Measurements from ENCODE around the gene TEF. TPM values are rescaled to one million over a fixed set of nuclear protein-coding genes. Genes with fewer than 3 reads are reported as not detected.
A peak's percentile ranks its signal among the peaks of the same experiment; 100 is the strongest.

The TEF gene
- polyA plus RNA-seq, 3 donors = 15.1 to 18.1 (median 17.2) TPM

DNA sequence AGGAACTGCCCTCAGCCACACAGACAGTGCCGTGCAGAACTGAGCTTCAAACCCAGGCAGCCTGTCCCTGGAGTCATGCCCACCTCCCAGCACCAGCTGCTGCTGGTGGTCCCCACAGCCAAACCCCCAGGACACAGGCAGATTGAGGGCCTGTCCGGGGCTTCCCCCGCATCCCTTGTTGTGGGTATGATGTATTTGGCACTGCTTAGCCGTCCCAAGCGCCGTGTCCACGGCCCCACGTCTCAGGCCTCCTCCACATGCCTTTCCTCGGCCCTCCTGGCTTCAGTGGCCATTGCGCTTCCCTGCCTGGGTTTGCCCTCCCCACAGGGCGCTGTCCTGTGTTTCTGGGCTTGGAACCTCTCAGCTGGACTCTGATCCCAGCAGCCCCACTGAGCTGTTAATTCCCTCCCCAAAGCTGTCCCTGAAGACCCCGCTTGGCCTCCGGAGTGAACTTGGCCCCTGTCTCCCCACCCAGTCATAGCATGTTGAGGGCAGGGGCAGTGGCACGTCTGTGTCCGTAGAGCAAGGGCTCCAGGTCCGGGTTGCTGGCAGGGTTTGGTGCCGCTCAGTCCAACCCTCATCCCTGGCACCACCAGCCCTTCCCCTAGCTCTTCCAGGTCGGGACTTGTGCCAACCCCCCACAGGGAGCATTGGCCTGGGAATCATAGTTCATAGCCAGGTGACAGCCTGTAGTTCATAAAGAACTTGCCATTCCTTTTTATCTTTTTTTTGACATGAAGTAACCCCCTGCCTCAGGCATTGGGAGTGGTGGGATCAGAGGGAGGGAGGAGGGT lies 34.5 kb upstream of the TEF start:
- DNase-seq (ENCODE audit: extremely low read depth in 1 of 11, low read depth in 9 of 11, low spot score in 4 of 11) = no peak

DNA sequence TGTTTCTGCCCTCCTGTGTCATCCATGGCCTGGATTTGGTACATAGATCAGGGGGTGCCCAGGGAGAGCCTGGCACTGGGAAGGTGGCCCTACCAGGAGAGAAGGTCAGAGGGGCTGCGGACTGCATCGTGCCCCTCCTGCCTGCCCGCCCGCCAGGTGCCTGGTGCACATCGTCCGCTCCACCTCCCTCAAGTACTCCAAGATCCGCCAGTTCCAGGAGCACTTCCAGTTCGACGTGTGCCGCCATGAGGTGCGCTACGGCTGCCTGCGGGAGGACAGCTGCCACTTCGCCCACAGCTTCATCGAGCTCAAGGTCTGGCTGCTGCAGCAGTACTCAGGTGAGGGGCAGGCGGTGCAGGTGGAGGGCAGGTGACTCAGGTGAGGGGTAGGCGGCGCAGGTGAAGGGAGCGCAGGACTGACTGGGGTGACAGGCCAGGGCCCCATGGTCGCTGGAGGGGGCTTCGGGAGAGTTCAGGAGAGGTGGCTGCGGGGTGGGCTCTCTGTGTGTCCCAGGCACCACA lies 32.7 kb upstream of the TEF start:
- DNase-seq (ENCODE audit: extremely low read depth in 1 of 11, low read depth in 9 of 11, low spot score in 4 of 11) = no peak

DNA sequence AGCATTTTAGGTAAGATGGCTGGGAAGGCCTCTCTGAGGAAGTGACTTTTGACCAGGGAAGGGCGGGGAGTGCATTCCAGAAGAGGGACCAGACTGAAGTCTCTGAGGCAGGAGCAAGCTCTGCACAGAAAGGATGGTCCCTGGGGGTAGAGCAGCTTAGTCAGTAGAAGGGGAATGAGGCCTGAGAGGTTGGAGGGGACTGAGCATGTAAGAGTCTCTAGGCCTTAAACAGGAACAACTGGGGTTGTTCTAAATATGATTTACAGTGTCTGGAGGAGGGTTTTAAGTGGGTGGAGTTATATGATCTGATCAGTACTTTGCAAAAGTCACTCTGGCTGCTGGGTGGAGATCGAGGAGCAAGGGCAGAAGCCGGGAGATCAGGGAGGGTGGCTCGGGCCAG lies 31.7 kb upstream of the TEF start:
- no peak for DNase-seq (ENCODE audit: extremely low read depth in 1 of 11, low read depth in 9 of 11, low spot score in 4 of 11)

DNA sequence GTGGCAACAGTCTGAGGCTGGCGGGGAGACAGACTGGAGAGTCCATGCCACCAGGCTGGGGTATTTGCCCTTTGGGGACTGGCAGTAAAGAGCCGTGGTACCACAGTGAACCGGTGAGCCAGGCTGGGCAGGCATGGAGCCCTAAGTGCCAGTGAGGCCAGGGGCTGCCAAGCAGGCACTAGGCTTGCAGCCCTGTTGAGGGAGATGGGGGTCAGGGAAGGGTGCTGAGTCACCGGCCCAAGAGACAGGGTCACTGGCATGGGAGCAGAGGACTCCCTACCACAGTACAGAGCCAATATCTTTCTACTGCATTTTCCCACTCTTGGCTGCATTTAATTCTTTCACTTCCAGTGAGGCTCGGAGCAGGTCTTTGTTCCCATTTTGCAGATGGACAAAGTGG lies 30.7 kb upstream of the TEF start:
- no peak for DNase-seq (ENCODE audit: extremely low read depth in 1 of 11, low read depth in 9 of 11, low spot score in 4 of 11)

DNA sequence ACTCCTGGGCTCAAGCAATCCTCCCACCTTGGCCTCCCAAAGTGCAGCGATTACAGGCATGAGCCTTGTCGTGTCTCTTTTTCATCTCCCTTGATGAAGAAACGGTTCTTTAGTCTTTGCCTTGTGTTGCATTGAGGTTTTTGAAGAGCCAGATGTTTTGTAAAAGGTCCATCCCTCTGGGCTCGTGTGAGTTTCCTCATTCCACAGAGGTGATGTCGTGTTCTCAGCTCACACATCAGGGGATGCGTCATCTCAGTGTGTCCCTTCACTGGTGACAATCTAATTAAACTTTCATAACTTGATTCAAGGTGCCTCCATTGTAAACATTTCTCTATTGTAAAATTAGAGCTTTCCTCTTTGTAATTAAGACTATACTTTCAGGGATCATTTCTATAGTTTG lies 29.7 kb upstream of the TEF start:
- DNase-seq (ENCODE audit: extremely low read depth in 1 of 11, low read depth in 9 of 11, low spot score in 4 of 11) = no peak

DNA sequence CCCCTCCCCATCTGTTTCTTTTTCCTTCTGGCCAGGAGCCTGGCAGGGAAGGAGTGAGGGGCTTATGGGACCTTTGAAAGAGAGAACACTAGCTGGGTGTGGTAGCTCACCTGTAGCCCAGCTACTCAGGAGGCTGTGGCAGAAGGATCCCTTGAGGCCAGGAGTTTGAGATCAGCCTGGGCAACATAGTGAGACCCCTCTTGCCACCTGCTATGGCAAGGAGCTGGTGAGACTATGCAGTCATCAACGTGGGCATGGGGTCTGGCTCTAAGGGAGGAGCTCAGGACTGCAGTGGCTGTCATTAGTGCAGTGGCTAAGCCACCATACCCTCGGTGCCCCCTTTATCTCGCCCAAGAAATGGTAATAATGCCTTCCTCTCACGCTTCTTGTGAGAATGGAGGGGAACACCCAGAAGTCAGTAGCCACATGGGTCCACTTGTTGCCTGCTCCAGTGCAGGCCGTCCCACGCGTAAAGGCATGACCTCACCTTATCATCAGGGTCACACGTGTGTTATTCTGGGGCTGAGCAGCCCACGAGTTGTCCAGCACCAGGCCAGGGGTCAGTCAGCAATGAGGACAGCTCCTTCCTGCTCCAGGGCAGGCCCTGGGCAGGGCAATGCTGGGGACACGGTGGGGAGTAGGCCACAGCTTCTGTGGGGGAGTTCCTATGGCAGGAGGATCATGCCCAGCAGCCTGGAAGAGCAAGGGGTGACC lies 27.7 kb upstream of the TEF start:
- DNase-seq (ENCODE audit: extremely low read depth in 1 of 11, low read depth in 9 of 11, low spot score in 4 of 11) = no peak

DNA sequence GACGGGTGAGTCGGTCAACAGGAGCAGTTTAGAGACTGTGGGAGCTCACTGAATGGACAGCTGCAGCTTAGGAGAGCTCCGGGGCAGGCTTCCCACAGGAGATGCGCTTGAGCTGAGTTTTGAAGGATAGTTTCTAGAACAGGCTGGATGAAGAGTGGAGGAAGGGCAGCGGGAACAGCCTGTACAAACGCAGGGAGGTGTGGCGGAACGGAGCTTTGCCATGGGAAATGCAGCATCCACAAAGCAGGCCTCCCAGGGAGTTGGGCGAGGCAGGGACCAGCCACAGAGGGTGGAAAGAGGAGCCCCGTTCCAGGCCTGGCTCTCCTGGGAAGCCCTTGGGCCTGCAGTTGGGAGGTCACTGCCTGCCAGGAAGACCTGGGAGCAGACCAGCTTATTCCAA lies 26.8 kb upstream of the TEF start:
- DNase-seq (ENCODE audit: extremely low read depth in 1 of 11, low read depth in 9 of 11, low spot score in 4 of 11) = no peak

DNA sequence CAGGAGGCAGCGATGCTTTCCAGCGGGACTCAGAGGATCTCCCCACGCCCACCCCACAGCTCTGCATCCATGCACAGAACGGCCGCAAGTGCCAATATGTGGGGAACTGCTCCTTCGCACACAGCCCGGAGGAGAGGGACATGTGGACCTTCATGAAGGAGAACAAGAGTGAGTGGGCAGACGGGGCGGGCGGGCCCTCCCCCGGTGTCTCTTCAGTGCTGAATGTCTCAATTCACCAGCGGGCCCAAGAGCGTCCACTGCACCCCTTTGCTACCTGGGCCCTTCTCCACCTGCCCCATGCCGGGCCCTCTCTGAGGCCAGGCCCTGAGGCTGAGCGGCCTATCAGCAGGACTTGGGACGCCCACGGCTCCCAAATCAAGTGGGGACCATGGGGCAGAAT lies 25.8 kb upstream of the TEF start:
- DNase-seq (ENCODE audit: extremely low read depth in 1 of 11, low read depth in 9 of 11, low spot score in 4 of 11) = no peak

DNA sequence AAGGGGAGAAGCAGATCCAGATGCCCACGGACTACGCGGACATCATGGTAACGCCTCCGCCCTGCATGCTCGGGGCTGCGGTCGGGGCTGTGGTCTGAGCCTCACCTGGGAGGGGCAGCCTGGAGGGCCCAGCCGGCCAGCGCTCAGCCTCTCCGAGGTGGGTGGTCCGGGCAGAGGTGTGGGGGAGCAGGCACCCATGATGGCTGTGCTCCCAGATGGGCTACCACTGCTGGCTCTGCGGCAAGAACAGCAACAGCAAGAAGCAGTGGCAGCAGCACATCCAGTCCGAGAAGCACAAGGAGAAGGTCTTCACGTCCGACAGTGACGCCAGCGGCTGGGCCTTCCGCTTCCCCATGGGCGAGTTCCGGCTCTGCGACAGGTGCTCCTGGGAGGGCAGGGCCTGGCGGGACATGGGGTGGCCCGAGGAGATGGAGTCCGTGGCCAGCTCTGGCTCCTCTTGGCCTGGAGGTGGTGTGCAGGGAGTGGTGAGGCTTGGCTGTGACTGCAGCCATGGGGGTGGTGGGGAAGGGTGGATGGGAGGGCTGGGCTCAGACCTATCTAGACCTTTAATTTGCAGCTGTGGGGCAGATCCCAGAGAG lies 25.2 kb upstream of the TEF start:
- no peak for DNase-seq (ENCODE audit: extremely low read depth in 1 of 11, low read depth in 9 of 11, low spot score in 4 of 11)

DNA sequence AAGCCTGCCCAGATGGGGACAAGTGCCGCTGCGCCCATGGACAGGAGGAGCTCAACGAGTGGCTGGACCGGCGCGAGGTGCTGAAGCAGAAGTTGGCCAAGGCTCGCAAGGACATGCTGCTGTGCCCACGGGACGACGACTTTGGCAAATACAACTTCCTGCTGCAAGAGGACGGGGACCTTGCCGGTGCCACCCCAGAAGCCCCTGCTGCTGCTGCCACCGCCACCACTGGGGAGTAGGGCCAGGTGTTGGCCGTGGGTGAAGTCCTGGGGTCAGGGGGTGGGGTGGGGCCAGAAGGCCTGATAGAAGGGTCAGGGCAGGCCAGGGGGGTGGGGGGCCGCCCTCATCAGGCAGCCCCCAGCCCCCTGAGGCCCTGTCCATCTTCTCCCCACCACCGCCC lies 24.6 kb upstream of the TEF start:
- DNase-seq (ENCODE audit: extremely low read depth in 1 of 11, low read depth in 9 of 11, low spot score in 4 of 11) = no peak

DNA sequence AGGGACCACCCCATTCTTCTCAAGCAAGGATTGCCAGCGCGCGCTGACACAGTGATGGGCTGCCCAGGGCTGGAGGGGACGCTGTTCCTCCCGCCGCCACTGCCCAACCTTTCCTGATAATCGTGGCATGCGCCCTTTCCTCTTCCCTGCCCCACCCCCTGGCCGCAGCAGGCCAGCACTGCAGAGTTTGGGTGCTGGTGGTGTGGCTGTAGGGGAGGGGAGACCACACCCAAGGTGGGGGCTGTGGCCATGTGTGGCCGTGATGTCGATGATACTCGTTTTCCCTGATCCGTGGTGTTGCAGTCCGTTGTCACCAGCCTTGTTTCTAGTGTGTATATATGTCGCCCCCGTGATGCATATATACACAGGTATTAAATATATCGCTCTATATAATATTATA lies 22.8 kb upstream of the TEF start:
- no peak for DNase-seq (ENCODE audit: extremely low read depth in 1 of 11, low read depth in 9 of 11, low spot score in 4 of 11)

DNA sequence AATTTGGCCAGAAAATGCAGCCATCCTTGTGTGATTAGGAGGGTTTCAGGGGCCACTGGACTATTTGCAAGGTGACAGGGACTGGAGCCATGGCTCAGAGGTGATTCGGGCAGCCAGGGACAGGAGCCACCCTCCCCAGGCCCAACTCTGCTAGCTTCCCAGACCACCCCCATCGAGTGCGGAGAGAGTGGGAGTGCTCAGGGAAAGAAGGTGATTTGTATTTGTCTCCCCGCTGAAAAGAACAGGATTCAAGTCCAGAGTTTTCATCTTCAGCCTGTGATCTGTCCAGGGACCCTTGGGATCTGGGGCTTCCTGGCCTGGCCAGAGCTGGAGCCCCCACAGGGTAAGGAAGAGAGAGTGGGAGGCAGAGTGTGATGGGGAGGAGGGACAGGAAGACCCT lies 22.4 kb upstream of the TEF start:
- DNase-seq (ENCODE audit: extremely low read depth in 1 of 11, low read depth in 9 of 11, low spot score in 4 of 11) = no peak

DNA sequence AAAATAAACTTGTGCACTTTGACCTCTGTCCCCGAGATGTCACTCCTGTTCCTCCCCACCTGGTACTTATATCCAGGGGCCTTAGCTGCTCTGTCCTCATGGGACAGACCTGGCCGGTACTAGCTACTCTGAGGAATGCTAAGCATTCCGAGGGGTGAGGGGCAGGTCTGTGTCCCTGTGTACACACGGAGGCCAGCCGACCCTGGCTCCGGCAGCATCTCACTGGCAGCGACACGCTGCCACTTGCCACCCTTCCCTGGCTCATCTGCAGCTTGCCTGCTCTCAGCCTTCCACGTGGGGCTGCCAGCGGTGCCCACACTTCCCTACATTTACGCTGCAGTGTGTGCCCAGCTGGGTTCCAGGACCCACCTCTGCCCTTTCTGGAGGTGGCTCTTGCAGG lies 21.6 kb upstream of the TEF start:
- DNase-seq (ENCODE audit: extremely low read depth in 1 of 11, low read depth in 9 of 11, low spot score in 4 of 11) = peak in 4 of 11 donors; percentile 30 to 56 (median 44)

DNA sequence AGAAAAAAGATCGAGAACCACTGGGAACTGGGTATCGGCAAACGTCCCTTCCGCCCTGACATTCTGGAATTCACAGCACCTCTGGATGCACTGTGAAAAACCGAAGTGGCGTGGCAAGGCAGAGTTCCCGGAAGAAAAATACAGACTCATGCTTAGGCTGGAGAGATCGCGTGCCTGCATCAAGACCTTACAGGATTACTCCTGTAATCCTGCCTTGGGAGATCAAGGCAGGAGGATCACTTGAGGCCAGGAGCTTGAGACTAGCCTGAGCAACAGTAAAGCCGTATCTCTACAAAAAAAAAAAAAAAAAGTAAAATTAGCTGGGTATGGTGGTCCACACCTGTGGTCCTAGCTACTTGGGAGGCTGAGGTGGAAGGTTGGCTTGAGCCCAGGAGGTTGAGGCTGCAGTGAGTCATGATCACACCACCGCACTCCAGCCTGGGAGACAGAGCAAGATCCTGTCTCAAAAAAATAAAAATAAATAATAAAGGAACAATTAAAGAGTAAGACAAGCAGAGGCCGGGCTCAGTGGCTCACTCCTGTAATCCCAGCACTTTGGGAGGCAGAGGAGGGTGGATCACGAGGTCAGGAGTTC lies 19.9 kb upstream of the TEF start:
- DNase-seq (ENCODE audit: extremely low read depth in 1 of 11, low read depth in 9 of 11, low spot score in 4 of 11) = no peak

DNA sequence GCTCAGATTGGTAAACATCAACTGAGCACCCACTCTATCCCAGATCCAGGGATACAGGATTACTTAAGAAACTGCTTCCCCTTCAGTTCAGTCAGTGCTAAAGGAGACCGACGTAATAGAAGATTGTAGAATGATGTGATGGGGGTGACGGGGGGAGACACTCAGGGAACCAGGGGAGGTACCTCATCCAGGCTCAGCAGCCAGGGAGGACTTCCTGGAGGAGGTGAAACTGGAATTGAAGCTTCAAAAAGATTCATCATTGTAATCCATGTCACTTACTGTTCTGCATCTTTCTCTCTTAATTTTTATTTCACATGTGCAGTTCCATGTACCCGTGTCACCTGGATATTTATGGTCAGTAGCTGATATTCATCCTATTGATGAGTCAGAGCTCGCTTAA lies 19.1 kb upstream of the TEF start:
- DNase-seq (ENCODE audit: extremely low read depth in 1 of 11, low read depth in 9 of 11, low spot score in 4 of 11) = no peak

DNA sequence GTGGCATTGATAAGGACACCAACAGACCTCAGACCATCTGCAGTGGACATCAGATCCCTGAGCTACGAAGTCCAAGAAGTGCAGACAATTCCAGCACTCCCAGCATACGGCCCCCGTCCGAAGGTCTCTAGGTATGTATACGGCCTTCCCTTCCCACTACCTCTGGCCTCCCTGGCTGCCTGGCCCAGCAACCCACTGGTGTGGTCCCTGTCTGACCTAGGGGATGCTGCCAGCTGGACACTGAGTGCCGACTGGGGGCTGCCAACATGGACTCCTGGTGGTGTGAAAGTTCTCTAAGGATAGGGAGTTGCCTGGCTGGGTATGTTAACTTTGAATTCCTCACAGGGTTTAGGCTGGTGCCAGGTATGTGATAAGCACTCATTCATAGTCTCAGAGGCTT lies 17.5 kb upstream of the TEF start:
- DNase-seq (ENCODE audit: extremely low read depth in 1 of 11, low read depth in 9 of 11, low spot score in 4 of 11) = no peak

DNA sequence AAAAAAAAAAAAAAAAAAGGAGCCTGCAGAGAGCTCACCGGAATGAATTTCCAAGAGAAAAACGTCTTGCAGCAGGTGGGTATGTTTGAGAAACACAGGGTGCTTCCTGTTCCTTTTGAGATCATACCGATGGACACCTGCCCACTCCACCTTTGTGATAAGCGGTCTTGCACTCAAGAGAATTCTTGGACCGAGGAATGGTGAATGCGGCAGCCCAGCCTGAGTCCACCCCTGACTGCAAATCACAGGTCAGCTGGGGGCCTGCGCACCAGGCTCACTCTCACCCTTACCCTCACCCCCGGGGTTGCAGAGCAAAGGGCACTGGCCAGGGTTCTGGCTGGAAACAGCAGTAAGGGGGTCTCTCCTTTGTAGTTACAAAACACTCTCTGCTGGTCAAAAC lies 16.8 kb upstream of the TEF start:
- no peak for DNase-seq (ENCODE audit: extremely low read depth in 1 of 11, low read depth in 9 of 11, low spot score in 4 of 11)

DNA sequence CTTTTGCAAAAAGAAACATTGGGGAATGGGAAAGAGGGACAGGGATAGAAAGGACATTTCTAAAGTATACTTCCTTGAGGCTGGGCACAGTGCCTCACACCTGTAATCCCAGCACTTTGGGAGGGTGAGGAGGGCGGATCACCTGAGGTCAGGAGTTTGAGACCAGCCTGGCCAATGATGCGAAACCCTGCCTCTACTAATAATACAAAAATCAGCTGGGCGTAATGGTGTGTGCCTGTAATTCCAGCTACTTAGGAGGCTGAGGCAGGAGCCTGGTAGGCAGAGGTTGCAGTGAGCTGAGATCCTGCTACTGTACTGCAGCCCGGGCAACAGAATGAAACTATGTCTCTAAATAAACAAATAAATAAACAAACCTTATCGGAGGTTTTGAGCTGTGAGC lies 16.3 kb upstream of the TEF start:
- DNase-seq (ENCODE audit: extremely low read depth in 1 of 11, low read depth in 9 of 11, low spot score in 4 of 11) = no peak

DNA sequence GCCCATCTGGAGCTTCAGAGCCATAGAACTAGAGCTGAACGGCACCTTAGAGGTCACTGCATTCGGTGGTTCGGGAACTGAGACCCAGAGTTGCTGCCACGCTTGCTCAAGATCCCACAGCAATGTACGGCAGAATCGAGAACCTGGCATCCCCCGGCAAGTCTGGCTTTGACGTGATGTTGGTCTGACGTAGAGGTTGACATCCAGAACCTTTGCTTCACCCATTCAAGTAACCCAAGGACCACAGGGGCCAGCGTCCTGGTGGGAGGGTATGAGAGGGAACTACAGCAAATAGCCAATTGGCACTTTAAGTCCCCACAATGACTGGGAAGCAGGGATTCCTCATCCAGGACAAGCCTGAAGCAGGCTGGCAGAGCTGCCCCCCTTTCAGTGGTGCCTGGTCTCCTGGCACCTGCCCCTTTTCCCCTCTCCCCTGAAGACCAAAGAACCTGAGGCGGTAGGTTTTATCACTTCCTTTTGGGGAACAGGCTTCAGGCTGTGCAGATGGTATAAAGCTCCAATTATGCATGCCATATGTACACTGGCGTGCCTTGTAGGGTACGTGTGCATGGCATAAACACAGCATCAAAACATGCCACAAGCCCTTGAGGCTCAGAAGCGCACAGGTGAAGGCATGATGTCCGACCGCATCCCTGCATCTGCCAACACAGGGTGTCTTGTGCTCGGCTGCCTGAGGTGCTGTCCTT lies 15.3 kb upstream of the TEF start:
- DNase-seq (ENCODE audit: extremely low read depth in 1 of 11, low read depth in 9 of 11, low spot score in 4 of 11) = no peak
